ENCODE data around the gene ZNF418. TPM values are rescaled to one million over a fixed set of nuclear protein-coding genes. Genes with fewer than 3 reads are reported as not detected.
"Not testable (repeated sequence)": the region's sequence is repeated elsewhere in the genome, so short reads cannot be mapped to it uniquely, and the experiment has no call there.

The ZNF418 gene
- total RNA-seq, 4 donors from 2014 or later, result 2.1 to 6.1 (median 3.3) TPM

DNA sequence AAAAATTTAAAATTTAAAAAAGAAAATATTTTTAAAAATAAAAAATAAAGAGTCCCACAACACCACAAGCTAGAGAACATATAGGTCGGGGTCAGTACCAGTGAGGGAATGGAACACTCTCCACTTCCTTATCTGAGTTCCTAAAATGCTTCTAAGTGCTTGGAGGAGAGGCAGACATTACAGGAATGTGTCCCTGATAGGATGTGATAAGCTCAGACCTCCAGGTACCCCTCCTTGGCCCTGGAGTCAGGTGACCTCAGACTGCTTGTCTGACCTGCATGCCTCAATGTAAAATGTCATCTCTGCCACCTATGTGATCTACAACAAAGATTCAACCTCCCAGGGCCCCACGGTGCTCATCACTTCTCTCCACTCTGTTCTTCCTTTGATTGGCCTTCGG lies 49.2 kb downstream of the ZNF418 start:
- Histone ChIP-seq H3K9me3 (peaks cover 0 to 83% (median 11%) of the 10 kb centered on the region in 4 donors), H3K4me3 (no peak overlapping the region), H3K27ac (no peak overlapping the region), H3K4me1 (no peaks in the 10 kb centered on the region), H3K36me3 (peaks cover 0 to 73% (median 0%) of the 10 kb centered on the region in 3 donors), H3K27me3 (no peaks in the 10 kb centered on the region)
- TF ChIP-seq POLR2A (IDR thresholded peaks at IDR 0.05), result no peak
- no peak for TF ChIP-seq EP300 (IDR thresholded peaks at IDR 0.05)
- TF ChIP-seq, protein P1, sequence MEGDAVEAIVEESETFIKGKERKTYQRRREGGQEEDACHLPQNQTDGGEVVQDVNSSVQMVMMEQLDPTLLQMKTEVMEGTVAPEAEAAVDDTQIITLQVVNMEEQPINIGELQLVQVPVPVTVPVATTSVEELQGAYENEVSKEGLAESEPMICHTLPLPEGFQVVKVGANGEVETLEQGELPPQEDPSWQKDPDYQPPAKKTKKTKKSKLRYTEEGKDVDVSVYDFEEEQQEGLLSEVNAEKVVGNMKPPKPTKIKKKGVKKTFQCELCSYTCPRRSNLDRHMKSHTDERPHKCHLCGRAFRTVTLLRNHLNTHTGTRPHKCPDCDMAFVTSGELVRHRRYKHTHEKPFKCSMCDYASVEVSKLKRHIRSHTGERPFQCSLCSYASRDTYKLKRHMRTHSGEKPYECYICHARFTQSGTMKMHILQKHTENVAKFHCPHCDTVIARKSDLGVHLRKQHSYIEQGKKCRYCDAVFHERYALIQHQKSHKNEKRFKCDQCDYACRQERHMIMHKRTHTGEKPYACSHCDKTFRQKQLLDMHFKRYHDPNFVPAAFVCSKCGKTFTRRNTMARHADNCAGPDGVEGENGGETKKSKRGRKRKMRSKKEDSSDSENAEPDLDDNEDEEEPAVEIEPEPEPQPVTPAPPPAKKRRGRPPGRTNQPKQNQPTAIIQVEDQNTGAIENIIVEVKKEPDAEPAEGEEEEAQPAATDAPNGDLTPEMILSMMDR (IDR thresholded peaks at IDR 0.05), result no peak
- 91% methylated on average over 3 of the region's 3 CpGs for WGBS, 2 donors
- DNase-seq (ENCODE audit: low spot score in 2 of 2), result no peak

DNA sequence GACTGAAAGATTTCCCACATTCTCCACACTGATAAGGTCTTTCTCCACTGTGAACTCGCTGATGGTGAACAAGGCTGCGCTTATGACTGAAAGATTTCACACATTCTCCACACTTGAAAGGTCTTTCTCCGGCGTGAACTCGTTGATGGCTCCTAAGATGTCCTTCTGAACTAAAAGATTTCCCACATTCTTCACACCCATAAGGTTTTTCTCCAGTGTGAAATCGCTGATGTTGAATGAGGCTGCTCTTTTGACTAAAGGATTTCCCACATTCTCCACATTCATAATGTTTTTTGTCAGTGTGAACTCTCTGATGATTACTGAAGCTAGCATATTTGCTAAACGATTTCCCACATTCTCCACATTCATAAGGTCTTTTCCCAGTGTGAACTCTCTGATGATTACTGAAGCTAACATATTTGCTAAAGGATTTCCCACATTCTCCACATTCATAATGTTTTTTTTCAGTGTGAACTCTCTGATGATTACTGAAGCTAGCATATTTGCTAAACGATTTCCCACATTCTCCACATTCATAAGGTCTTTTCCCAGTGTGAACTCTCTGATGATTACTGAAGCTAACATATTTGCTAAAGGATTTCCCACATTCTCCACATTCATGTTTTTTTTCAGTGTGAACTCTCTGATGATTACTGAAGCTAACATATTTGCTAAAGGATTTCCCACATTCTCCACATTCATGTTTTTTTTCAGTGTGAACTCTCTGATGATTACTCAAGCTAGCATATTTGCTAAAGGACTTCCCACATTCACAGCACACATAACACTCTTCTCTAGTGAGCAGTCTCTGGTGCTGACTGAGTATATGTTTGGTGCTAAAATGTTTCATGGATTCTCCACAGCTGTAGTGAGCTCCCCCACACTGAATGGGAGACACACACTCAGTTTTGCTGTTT lies 61.1 kb downstream of the ZNF418 start:
- Histone ChIP-seq H3K36me3 (peaks cover 0 to 56% (median 0%) of the 10 kb centered on the region in 3 donors), H3K9me3 (peaks cover 3 to 97% (median 35%) of the 10 kb centered on the region in 4 donors)
- not testable (repeated sequence) for H3K4me1 ChIP-seq; H3K27ac ChIP-seq; H3K27me3 ChIP-seq; DNase-seq (ENCODE audit: low spot score in 2 of 2); H3K4me3 ChIP-seq
- 92 to 96% methylated on average over 8 of the region's 8 CpGs for WGBS, 2 donors

DNA sequence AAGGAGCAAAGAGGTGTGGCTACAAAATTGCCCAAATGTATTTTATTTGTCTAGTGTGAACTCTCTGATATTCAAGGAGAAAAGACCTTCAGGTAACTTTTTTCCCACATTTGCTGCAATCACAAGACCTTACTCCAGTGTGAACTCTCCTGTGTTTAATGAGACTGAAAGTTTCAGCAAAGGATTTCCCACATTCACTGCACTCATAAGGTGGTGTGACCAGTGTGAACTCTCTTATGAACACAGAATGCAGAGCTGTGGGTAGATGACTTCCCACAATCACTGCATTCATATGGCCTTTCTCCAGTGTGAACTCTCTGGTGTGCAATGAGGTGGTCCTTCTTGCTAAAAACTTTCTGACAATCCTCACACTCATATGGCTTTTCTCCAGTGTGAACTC lies 62.8 kb downstream of the ZNF418 start:
- Histone ChIP-seq H3K9me3 (peaks cover 3 to 97% (median 38%) of the 10 kb centered on the region in 4 donors), H3K4me1 (no peaks in the 10 kb centered on the region), H3K36me3 (peaks cover 0 to 55% (median 7%) of the 10 kb centered on the region in 3 donors), H3K4me3 (no peak overlapping the region), H3K27ac (no peak overlapping the region), H3K27me3 (no peaks in the 10 kb centered on the region)
- TF ChIP-seq, protein P1 (IDR thresholded peaks at IDR 0.05), result no peak
- TF ChIP-seq POLR2A (IDR thresholded peaks at IDR 0.05) (no peak), EP300 (IDR thresholded peaks at IDR 0.05) (no peak)
- DNase-seq (ENCODE audit: low spot score in 2 of 2), result no peak

Other genes with a start within 250 kb of the ZNF418 start
- gene ZNF154, start 226.2 kb downstream of the ZNF418 start, total RNA-seq, result 1 to 10 TPM in 2 of 4 donors, under 1 TPM in 2; 0.21 to 2.0 (median 0.71) TPM
- 1 to 10 TPM; 1.5 to 3.1 (median 2.5) TPM for gene ZNF671, start 207.8 kb downstream of the ZNF418 start, total RNA-seq
- gene ZNF776, start 188.6 kb downstream of the ZNF418 start, total RNA-seq, result 10 to 100 TPM; 10.8 to 18.4 (median 12.6) TPM
- gene ZNF586, start 165.7 kb downstream of the ZNF418 start, total RNA-seq, result 10 to 100 TPM in 3 of 4 donors, 1 to 10 TPM in 1; 7.9 to 18.8 (median 13.4) TPM
- gene ZNF552, start 120.5 kb downstream of the ZNF418 start, total RNA-seq, result 10 to 100 TPM in 2 of 4 donors, 1 to 10 TPM in 2; 4.2 to 19.5 (median 10.5) TPM
- gene ZNF587B, start 105.1 kb downstream of the ZNF418 start, total RNA-seq, result 10 to 100 TPM in 2 of 4 donors, 1 to 10 TPM in 2; 8.5 to 14.9 (median 10.1) TPM
- 10 to 100 TPM; 21.0 to 34.8 (median 28.3) TPM for gene ZNF587, start 85.5 kb downstream of the ZNF418 start, total RNA-seq
- 10 to 100 TPM in 2 of 4 donors, 1 to 10 TPM in 2; 4.6 to 32.3 (median 8.2) TPM for gene ZNF814, start 46.4 kb downstream of the ZNF418 start, total RNA-seq
- 10 to 100 TPM; 10.3 to 18.0 (median 14.4) TPM for gene ZNF417, start 18.8 kb downstream of the ZNF418 start, total RNA-seq
- 1 to 10 TPM; 2.6 to 6.3 (median 3.6) TPM for gene ZNF256, start 12.3 kb upstream of the ZNF418 start, total RNA-seq
- gene C19orf18, start 39.1 kb upstream of the ZNF418 start, total RNA-seq, result under 1 TPM in 1 of 4 donors, not detected in 3; 0.66 TPM
- 10 to 100 TPM; 24.6 to 44.4 (median 37.7) TPM for gene ZNF606, start 67.4 kb upstream of the ZNF418 start, total RNA-seq
- gene ZSCAN1, start 98.6 kb upstream of the ZNF418 start, total RNA-seq, result 1 to 10 TPM in 1 of 4 donors, not detected in 3; 1.5 TPM
- 10 to 100 TPM in 1 of 4 donors, 1 to 10 TPM in 3; 6.7 to 11.1 (median 9.5) TPM for gene ZNF135, start 123.9 kb upstream of the ZNF418 start, total RNA-seq
- gene ZSCAN18, start 162.8 kb upstream of the ZNF418 start, total RNA-seq, result 100 to 1,000 TPM; 109 to 158 (median 129) TPM
- gene ZNF329, start 215.4 kb upstream of the ZNF418 start, total RNA-seq, result 10 to 100 TPM in 2 of 4 donors, 1 to 10 TPM in 2; 9.3 to 14.0 (median 9.9) TPM
- 10 to 100 TPM; 27.3 to 38.8 (median 33.8) TPM for gene ZNF274, start 247.7 kb upstream of the ZNF418 start, total RNA-seq